AML-193 (cell line): Measurements from ENCODE around the gene ADIPOR2.
A peak's percentile ranks its signal among the peaks of the same experiment; 100 is the strongest.

Experiments used
- DNase-seq, 2 experiments: peaks; one replicate each; lab custom pipeline; 2025; lab: John Stamatoyannopoulos, UW

ADIPOR2 gene

DNA sequence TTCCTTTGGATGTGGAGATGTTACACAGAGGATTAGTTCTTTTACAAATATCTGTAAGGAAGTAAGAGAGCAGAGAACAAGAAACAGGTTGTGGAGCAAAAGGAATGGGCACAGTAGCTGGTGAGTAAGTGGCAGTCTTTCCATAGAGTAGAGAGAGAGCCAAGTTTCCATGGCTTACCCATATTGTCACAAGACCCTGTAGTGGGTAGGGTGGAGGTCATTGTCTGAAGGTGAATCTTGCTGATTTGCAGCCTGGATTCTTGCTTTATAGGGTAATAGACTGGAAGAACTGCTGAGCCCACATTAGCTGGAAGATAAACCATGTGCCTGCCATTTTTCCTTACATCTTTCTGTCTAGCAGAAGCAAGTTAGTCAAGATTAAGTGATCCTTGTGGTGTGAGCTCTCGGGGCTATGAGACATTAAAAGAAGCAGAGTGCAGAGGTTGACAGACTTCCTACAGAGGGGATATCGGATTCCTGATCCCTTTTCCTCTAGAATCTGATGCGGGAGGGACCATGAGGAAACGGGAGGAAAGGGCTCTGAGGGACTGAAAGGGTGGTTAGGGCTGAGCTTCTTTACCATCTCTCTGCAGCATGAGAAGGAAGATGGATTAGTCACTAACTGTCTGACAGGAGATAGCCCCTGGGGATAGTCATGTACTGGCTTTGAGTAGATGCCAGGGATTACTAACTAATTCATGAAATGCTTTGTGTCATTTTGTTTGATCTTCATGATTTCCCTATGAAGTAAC, 85.5 kb downstream of the ADIPOR2 start:
- DNase-seq, result no peak

- DNase-seq, result no peak
Observed at GRCh38 chr12:1777798-1778197, 86.9 kb downstream of the ADIPOR2 start.

- no peak for DNase-seq
Observed at GRCh38 chr12:1778911-1779310, 88.0 kb downstream of the ADIPOR2 start.

DNA sequence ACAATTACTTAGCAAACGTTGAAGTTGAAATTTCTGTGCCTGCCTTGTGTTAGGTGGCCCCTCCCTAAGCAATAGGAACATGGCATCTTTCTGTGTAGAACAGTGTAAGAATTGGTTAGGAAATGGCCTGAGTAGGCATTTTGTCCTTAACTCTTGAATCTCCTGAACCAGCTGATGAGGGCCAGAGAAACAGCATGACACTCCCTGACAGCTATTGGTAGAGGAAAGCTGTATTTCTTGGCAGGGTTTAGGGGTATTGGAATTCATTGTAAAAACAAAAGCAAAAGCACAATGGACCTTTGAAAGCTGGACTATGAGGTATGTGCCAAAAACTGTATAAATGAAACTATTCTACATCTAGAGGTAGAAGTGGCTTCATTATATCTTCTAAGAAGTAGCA, 88.9 kb downstream of the ADIPOR2 start:
- DNase-seq, result no peak

GRCh38 chr12:1781772-1782171, 90.9 kb downstream of the ADIPOR2 start:
- DNase-seq, result no peak

DNA sequence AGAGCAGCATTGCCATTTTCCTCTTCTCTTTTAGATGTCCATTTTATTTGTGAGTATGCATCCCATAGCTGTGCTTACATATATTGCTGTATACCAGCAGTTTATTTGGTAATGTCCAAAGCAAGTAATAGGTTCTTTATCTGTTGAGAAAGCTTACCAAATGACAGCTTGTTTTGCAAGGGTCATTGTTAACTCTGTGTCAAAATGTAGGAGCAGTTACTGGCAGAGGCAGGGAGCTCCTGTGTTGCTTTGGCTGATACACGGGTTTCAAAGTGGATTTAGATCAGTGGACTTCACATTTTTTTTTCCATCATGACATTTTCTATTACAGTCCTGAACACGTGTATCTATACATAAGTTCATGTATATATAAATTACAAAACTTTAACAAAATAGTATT, 91.3 kb downstream of the ADIPOR2 start:
- no peak for DNase-seq

GRCh38 chr12:1787714-1788113, 96.8 kb downstream of the ADIPOR2 start:
- DNase-seq, result no peak

- no peak for DNase-seq
Observed at GRCh38 chr12:1790444-1790843, 99.6 kb downstream of the ADIPOR2 start.

GRCh38 chr12:1791104-1791841, 100.4 kb downstream of the ADIPOR2 start:
- DNase-seq, result peak; percentile 67 to 68

GRCh38 chr12:1792406-1792805, 101.5 kb downstream of the ADIPOR2 start:
- DNase-seq, result no peak

DNA sequence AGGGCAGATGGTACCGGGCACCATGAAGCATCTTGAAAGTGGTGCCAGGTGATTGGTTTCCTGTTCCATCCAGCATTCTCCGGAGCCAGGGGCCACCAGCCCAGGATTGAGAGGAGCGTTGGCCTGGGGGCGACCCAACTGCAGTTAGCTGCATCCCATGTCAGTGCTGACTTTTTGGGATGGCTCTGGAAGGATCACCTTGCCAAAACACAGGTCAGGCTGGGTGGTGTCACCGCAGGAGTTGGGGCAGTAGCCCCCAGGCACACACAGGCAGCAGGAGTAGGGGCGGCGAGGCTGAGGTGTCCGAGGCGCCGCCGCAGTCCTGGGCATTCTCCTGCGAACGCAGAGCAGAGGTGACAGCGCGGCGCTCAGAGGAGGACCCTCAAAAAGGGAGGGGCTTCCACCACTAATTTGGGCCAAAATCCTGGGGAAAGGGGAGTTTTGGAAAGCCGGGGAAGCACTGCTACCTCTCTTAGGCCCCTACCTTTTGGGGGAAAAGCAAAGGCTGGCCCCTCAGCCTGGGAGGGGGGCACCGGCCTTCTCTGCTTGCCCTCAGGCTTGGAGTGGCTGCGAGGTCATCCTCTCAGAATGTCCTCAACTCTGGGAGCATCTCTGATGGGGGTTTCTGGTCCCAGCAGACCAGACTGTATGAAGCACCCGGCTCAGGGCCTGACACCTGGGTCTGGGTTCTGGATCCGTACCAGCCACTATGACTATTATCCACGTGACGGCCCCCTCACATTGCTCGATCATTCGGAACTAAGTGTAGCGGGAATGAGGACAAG, 102.7 kb downstream of the ADIPOR2 start:
- no peak for DNase-seq

DNA sequence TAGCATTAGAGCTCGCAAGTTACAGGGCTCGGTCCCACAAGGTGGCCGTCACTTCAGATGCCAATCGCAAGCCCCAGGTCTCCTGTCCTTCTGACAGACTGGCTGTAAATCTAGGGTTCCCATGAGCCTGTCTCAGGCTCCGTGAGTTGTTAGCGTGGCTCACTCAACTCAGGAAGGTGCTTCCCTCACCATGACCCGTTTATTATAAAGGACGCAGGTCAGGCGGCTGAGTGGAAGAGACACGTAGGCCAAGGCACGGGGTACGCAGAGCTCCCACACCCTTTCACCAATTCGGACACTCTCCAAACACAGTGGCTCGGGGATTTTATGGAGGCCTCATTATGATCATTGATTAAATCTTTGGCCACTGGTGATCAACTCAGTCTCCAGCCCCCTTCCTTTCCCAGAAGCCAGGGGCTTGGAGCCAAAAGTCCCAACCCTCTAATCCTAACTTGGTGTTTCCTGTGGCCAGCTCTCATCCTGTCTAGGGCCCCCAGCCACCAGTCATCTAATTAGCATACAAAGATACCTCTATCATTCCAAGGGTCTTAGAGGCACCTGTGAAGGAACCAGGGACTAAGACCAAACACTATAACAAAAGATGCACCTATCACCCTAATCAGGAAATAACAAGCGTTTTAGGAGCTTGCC, 103.7 kb downstream of the ADIPOR2 start:
- no peak for DNase-seq

GRCh38 chr12:1795221-1795784, 104.4 kb downstream of the ADIPOR2 start:
- DNase-seq, result no peak

DNA sequence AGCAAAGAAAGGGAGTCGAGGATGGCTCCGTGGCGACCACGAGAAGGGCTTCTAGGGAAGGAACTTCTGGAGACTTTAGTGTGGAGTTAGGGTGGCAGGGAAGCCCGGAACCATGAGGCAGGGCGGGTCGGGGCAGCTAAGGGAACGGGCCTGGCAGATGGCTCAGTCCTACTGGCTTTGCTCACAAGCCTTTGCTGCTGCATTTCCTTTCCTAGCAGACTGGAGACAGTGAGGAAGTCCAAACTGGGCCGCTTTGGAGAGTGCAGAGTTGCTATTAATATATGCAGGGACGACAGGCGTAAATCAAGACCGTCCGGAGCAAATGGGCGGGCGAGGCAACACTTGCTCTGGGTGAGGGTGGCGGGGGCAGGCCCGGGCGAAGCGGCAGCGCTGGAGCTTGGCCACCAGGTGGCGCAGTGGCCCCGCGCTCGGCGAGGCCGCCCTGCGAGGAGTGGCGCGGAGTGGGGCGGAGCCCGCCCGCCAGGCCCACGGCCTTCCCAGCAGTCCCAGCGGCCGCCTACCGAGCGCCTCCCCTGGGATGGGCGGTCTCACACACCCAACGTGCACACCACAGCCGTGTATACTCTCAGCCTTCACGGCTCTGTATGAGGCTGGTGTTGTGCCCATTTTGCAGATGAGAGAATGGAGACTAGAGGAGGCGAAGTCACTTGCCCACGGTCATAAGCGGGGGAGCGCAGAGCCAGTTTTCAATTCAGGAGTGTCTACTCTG, 105.1 kb downstream of the ADIPOR2 start:
- DNase-seq, result peak; percentile 83 to 86

GRCh38 chr12:1796515-1797010, 105.7 kb downstream of the ADIPOR2 start:
- peak; percentile 26 to 61 for DNase-seq

GRCh38 chr12:1797011-1797901, 106.4 kb downstream of the ADIPOR2 start:
- peak; percentile 35 to 54 for DNase-seq

- no peak for DNase-seq
Observed at GRCh38 chr12:1797991-1798640, 107.2 kb downstream of the ADIPOR2 start.

GRCh38 chr12:1798641-1799020, 107.8 kb downstream of the ADIPOR2 start:
- no peak for DNase-seq
